ENCODE measurements around the gene NRG2. TPM values are rescaled to one million over a fixed set of nuclear protein-coding genes. Genes with fewer than 3 reads are reported as not detected.

NRG2 gene
- total and polyA plus RNA-seq, 2 of the 4 experiments (the other 2 are of a cell fraction) = 0.18 TPM; not detected in 1

- Histone ChIP-seq H2AK5ac (ENCODE audit: low read depth, low read length) (no peak overlapping the region), H3K18ac (ENCODE audit: low read depth, low read length) (no peak overlapping the region), H3K9me3 (ENCODE audit: control insufficient read depth, insufficient read depth, low read length) (no peaks in the 10 kb centered on the region; the same call in 1 of the 2 replicates), H4K20me1 (ENCODE audit: insufficient read depth, low read length) (no peaks in the 10 kb centered on the region), H3K4ac (ENCODE audit: low read depth, low read length) (no peak overlapping the region), H2BK15ac (ENCODE audit: low read depth, low read length) (no peak overlapping the region), H4K5ac (ENCODE audit: low read depth, low read length) (no peak overlapping the region), H2BK120ac (ENCODE audit: low read depth, low read length) (no peak overlapping the region), H3K4me2 (ENCODE audit: low read depth, low read length) (no peak overlapping the region), H3K79me1 (ENCODE audit: low read depth in 1 of 2, low read length in 2 of 2) (no peaks in the 10 kb centered on the region), H3K4me1 (ENCODE audit: control insufficient read depth, insufficient read depth, low read length) (no peaks in the 10 kb centered on the region), H3K14ac (replicated peaks; ENCODE audit: low read depth, low read length) (no peak overlapping the region), H3K27ac (ENCODE audit: insufficient read depth, low read length) (no peak overlapping the region), H2AK9ac (replicated peaks; ENCODE audit: low read depth, low read length, poor library complexity) (no peak overlapping the region), H3K23ac (ENCODE audit: low read depth, low read length) (no peak overlapping the region), H2BK5ac (ENCODE audit: low read depth, low read length, poor library complexity, severe bottlenecking) (no peak overlapping the region), H3K4me3 (ENCODE audit: insufficient read depth, low read depth, low read length) (no peak overlapping the region), H2AFZ (replicated peaks; ENCODE audit: low read length, poor library complexity) (no peak overlapping the region), H3K27me3 (ENCODE audit: control insufficient read depth, insufficient read depth, low read length) (peaks cover 35% of the 10 kb centered on the region), H3K36me3 (ENCODE audit: control insufficient read depth, insufficient read depth, low read length) (no peaks in the 10 kb centered on the region), H2BK20ac (ENCODE audit: low read depth, low read length) (no peak overlapping the region), H3K9me1 (ENCODE audit: insufficient read depth, low read length) (no peaks in the 10 kb centered on the region), H3K9ac (ENCODE audit: low read depth, low read length) (no peak overlapping the region), H3K56ac (ENCODE audit: extremely low read depth, insufficient read depth, low read length) (no peak overlapping the region), H4K8ac (ENCODE audit: low read depth in 2 of 2, low read length in 2 of 2) (no peak overlapping the region), H4K91ac (ENCODE audit: insufficient read depth, low read depth, low read length) (no peak overlapping the region)
- DNase-seq (no peak), ATAC-seq (ENCODE audit: low read depth) (no peak)
- intact Hi-C loops (cut with micrococcal nuclease) (no loop called here), dilution Hi-C loops (cut with HindIII; ENCODE audit: low sequenced_read_pairs, unreplicated experiment) (no loop called here), in situ Hi-C loops (cut with MboI; ENCODE audit: low sequenced_read_pairs) (no loop called here)
- POLR2A ChIA-PET (ENCODE audit: unreplicated experiment) = no interaction called here
- TF ChIP-seq BHLHE40 (IDR thresholded peaks at IDR 0.05; ENCODE audit: low read depth, low read length) = no peak
- TF ChIP-seq USF2 (IDR thresholded peaks at IDR 0.05; ENCODE audit: low read depth, low read length) = no peak
- no peak for TF ChIP-seq RFX5 (IDR thresholded peaks at IDR 0.05; ENCODE audit: low read depth, low read length)
- TF ChIP-seq RAD21 (IDR thresholded peaks at IDR 0.05; ENCODE audit: low read length) = no peak
- TF ChIP-seq MXI1 (IDR thresholded peaks at IDR 0.05; ENCODE audit: borderline replicate concordance, low read depth, low read length) = no peak
- TF ChIP-seq POLR2A (IDR thresholded peaks at IDR 0.05; ENCODE audit: low read depth, low read length) = no peak
- TF ChIP-seq, protein P1, sequence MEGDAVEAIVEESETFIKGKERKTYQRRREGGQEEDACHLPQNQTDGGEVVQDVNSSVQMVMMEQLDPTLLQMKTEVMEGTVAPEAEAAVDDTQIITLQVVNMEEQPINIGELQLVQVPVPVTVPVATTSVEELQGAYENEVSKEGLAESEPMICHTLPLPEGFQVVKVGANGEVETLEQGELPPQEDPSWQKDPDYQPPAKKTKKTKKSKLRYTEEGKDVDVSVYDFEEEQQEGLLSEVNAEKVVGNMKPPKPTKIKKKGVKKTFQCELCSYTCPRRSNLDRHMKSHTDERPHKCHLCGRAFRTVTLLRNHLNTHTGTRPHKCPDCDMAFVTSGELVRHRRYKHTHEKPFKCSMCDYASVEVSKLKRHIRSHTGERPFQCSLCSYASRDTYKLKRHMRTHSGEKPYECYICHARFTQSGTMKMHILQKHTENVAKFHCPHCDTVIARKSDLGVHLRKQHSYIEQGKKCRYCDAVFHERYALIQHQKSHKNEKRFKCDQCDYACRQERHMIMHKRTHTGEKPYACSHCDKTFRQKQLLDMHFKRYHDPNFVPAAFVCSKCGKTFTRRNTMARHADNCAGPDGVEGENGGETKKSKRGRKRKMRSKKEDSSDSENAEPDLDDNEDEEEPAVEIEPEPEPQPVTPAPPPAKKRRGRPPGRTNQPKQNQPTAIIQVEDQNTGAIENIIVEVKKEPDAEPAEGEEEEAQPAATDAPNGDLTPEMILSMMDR (conservative IDR thresholded peaks at IDR 0.05; ENCODE audit: low read depth, low read length) = no peak
- no peak for TF ChIP-seq NFE2L2 (IDR thresholded peaks at IDR 0.05; ENCODE audit: low read depth, low read length)
- no peak for TF ChIP-seq FOS (IDR thresholded peaks at IDR 0.05; ENCODE audit: low read depth, low read length)
- CTCF ChIA-PET = no interaction called here
- BruUV-seq (replicated peaks) = no TSS peak
- WGBS, 2 experiments (ENCODE audit: extremely low coverage in 2 of 2, insufficient read length in 1 of 2) = 86% methylated on average over 1 of the region's 2 CpGs; no CpG with 5 or more reads in 1 of the 2 experiments
These were observed 28.3 kb downstream of the NRG2 start for GRCh38 chr5:140014751-140015150.

Measured in IMR-90 (cell line).